Type B pancreatic cell (in vitro differentiated cells): ENCODE measurements around the gene TSNAXIP1. TPM values are rescaled to one million over a fixed set of nuclear protein-coding genes. Genes with fewer than 3 reads are reported as not detected.

Experiments
- DNase-seq: peaks from one replicate; pipeline ENCODE4 v3.0.0; 2021; ENCODE audit warnings: mixed read lengths; ENCODE audit not compliant: unreplicated experiment; ENCODE audit errors: extremely low spot score
- H3K27ac Mint-ChIP-seq: 2 replicates; pipeline ENCODE4 v1.8.0; 2021; ENCODE audit warnings: mild to moderate bottlenecking, mixed read lengths
- H3K27me3 Mint-ChIP-seq: 2 replicates; pipeline ENCODE4 v1.8.0; 2021; ENCODE audit warnings: mixed read lengths
- H3K36me3 Mint-ChIP-seq: 2 replicates; pipeline ENCODE4 v1.8.0; 2021; ENCODE audit warnings: mixed read lengths
- H3K4me1 Mint-ChIP-seq: one replicate; pipeline ENCODE4 v1.8.0; 2021; ENCODE audit warnings: mixed read lengths; ENCODE audit not compliant: unreplicated experiment
- H3K4me3 Mint-ChIP-seq: 2 replicates; pipeline ENCODE4 v1.8.0; 2021; ENCODE audit warnings: mild to moderate bottlenecking, mixed read lengths
- H3K9me3 Mint-ChIP-seq: 2 replicates; pipeline ENCODE4 v1.8.0; 2021; ENCODE audit warnings: mixed read lengths
- CTCF ChIP-seq: fragments of 200-600 bp; sonication (generic); conservative IDR thresholded peaks from 2 replicates; pipeline ENCODE4 v1.5.0; 2021; ENCODE audit warnings: antibody characterized with exemption, mild to moderate bottlenecking
- total RNA-seq: library from RNA; stranded (reverse); gene quantifications from 2 replicates; pipeline ENCODE4 v1.2.1, GENCODE V29; 2021; ENCODE audit warnings: low replicate concordance

Gene TSNAXIP1
- total RNA-seq, 1 donor from 2014 or later = 7.2 TPM

- H3K36me3 Mint-ChIP-seq = peaks cover 16% of the 10 kb centered on the region
- no peak for TF ChIP-seq CTCF
- no peaks in the 10 kb centered on the region for H3K4me1 Mint-ChIP-seq
- no peak overlapping the region for H3K4me3 Mint-ChIP-seq
- no peaks in the 10 kb centered on the region for H3K27me3 Mint-ChIP-seq
- DNase-seq = no peak
- no peak overlapping the region for H3K27ac Mint-ChIP-seq
- H3K9me3 Mint-ChIP-seq = no peaks in the 10 kb centered on the region
Observed at GRCh38 chr16:67779256-67780014, 27.3 kb upstream of the TSNAXIP1 start.

- Mint-ChIP-seq H3K9me3 (no peaks in the 10 kb centered on the region), H3K27me3 (no peaks in the 10 kb centered on the region), H3K36me3 (peaks cover 12% of the 10 kb centered on the region), H3K27ac (no peak overlapping the region), H3K4me1 (no peaks in the 10 kb centered on the region), H3K4me3 (no peak overlapping the region)
- no peak for DNase-seq
- no peak for TF ChIP-seq CTCF
Observed at GRCh38 chr16:67780847-67781564, 25.7 kb upstream of the TSNAXIP1 start.

DNA sequence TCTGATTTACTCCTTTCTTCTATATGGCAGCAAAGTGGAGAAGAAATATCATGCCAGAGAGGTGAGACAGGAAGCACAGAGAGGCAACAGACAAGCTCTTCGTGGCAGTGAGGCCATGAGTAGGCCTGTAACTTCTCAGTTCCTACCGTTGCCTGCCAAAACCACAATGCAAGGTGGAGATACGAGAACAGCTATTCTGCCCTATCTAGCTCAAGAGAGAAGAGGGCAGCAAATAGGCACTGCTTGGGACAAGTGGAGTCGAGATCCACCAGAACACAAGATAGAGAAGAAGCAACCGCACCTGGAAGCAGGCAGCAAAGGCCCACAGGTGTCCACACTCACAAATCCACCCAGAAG, 25.1 kb upstream of the TSNAXIP1 start:
- no peak overlapping the region for H3K4me3 Mint-ChIP-seq
- H3K36me3 Mint-ChIP-seq = peaks cover 12% of the 10 kb centered on the region
- no peak for TF ChIP-seq CTCF
- DNase-seq = no peak
- no peak overlapping the region for H3K27ac Mint-ChIP-seq
- H3K27me3 Mint-ChIP-seq = no peaks in the 10 kb centered on the region
- H3K4me1 Mint-ChIP-seq = no peaks in the 10 kb centered on the region
- H3K9me3 Mint-ChIP-seq = no peaks in the 10 kb centered on the region

GRCh38 chr16:67782567-67783352, 23.9 kb upstream of the TSNAXIP1 start:
- Mint-ChIP-seq H3K4me3 (no peak overlapping the region), H3K4me1 (no peaks in the 10 kb centered on the region), H3K36me3 (peaks cover 8% of the 10 kb centered on the region), H3K27ac (no peak overlapping the region), H3K27me3 (no peaks in the 10 kb centered on the region), H3K9me3 (no peaks in the 10 kb centered on the region)
- TF ChIP-seq CTCF = no peak
- DNase-seq = no peak

DNA sequence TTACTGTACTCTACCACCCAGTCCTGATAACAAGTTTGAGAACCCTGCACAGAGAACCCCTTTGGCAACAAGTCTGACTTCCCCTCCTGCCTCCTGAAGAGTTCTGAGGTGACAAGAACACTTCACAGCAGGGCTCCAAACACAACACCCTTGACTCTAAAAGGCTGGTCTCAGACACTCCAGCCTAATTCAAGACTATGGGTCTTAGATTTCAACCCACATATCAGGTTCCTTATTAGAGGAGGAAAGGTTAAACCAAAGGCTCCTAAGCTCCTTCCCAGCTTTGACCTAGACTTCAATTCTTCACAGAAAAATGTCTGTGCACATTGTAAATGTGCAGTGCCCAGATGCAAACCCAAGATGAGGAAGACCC, 23.4 kb upstream of the TSNAXIP1 start:
- TF ChIP-seq CTCF = no peak

More for the DNA sequence above, 23.4 kb upstream of the TSNAXIP1 start:
- H3K4me3 Mint-ChIP-seq = no peak overlapping the region
- H3K4me1 Mint-ChIP-seq = no peaks in the 10 kb centered on the region
- H3K9me3 Mint-ChIP-seq = no peaks in the 10 kb centered on the region
- no peaks in the 10 kb centered on the region for H3K27me3 Mint-ChIP-seq
- H3K36me3 Mint-ChIP-seq = peaks cover 8% of the 10 kb centered on the region
- no peak for DNase-seq
- H3K27ac Mint-ChIP-seq = no peak overlapping the region
